Loucy (cell line): ENCODE data around the gene SMG6.

Experiments used
- H2AFZ ChIP-seq: fragments of 200-600 bp; sonication (generic); 2 replicates; pipeline ENCODE4 v1.6.0; 2016; ENCODE audit warnings: antibody characterized with exemption, mild to moderate bottlenecking, low read length, moderate library complexity
- H3F3A ChIP-seq: fragments of 200-600 bp; 2 replicates; pipeline ENCODE4 v1.6.0; 2016; ENCODE audit warnings: antibody characterized with exemption, low read depth, mild to moderate bottlenecking
- H3K27me3 ChIP-seq: fragments of 200-600 bp; sonication (generic); 2 replicates; pipeline ENCODE4 v1.6.1; 2014; ENCODE audit warnings: low read length, mild to moderate bottlenecking; ENCODE audit not compliant: insufficient read depth, poor library complexity, severe bottlenecking
- H3K36me3 ChIP-seq: fragments of 200-600 bp; sonication (generic); 2 replicates; pipeline ENCODE4 v1.6.1; 2016; ENCODE audit warnings: low read length; ENCODE audit not compliant: insufficient read depth
- H3K4me1 ChIP-seq: fragments of 200-600 bp; sonication (generic); 2 replicates; pipeline ENCODE4 v1.5.1; 2014; ENCODE audit warnings: low read length, mild to moderate bottlenecking; ENCODE audit not compliant: insufficient read depth, poor library complexity, severe bottlenecking
- H3K4me2 ChIP-seq: fragments of 200-600 bp; sonication (generic); 2 replicates; pipeline ENCODE4 v1.6.0; 2014; ENCODE audit warnings: antibody characterized with exemption, low read length, low read depth, mild to moderate bottlenecking; ENCODE audit not compliant: poor library complexity, severe bottlenecking
- H3K4me3 ChIP-seq: fragments of 200-600 bp; sonication (generic); 2 replicates; pipeline ENCODE4 v1.5.1; 2014; ENCODE audit warnings: low read length, mild to moderate bottlenecking, mixed read lengths; ENCODE audit not compliant: poor library complexity, severe bottlenecking
- H3K79me2 ChIP-seq: fragments of 200-600 bp; sonication (generic); 2 replicates; pipeline ENCODE4 v1.6.1; 2014; ENCODE audit warnings: low read length; ENCODE audit not compliant: insufficient read depth
- H3K9ac ChIP-seq: fragments of 200-600 bp; sonication (generic); 2 replicates; pipeline ENCODE4 v1.6.0; 2014; ENCODE audit warnings: mild to moderate bottlenecking, low read depth, low read length, moderate library complexity; ENCODE audit not compliant: poor library complexity, severe bottlenecking
- H3K9me2 ChIP-seq: fragments of 200-600 bp; sonication (generic); replicated peaks from 2 replicates; pipeline ENCODE4 v1.6.1; 2016; ENCODE audit warnings: low read depth, low read length, mixed read lengths
- H3K9me3 ChIP-seq: fragments of 200-600 bp; sonication (generic); 2 replicates; pipeline ENCODE4 v1.6.1; 2014; ENCODE audit warnings: mild to moderate bottlenecking, antibody characterized with exemption, low read length, low read depth; ENCODE audit not compliant: insufficient read depth
- H4K20me1 ChIP-seq: fragments of 200-600 bp; sonication (generic); 2 replicates; pipeline ENCODE4 v1.6.0; 2014; ENCODE audit warnings: antibody characterized with exemption, low read length, mild to moderate bottlenecking; ENCODE audit not compliant: insufficient read depth, poor library complexity, severe bottlenecking
- EZH2phosphoT487 ChIP-seq: fragments of 200-600 bp; IDR thresholded peaks from 2 replicates; pipeline ENCODE4 v1.6.1; 2018; ENCODE audit warnings: antibody characterized with exemption, mild to moderate bottlenecking, moderate library complexity, borderline replicate concordance
- TF ChIP-seq, protein P1 (sequence below): fragments of 200-600 bp; sonication (generic); conservative IDR thresholded peaks from 2 replicates; pipeline ENCODE4 v1.5.1; 2014; ENCODE audit warnings: mild to moderate bottlenecking, antibody characterized with exemption, low read length

Gene SMG6

DNA sequence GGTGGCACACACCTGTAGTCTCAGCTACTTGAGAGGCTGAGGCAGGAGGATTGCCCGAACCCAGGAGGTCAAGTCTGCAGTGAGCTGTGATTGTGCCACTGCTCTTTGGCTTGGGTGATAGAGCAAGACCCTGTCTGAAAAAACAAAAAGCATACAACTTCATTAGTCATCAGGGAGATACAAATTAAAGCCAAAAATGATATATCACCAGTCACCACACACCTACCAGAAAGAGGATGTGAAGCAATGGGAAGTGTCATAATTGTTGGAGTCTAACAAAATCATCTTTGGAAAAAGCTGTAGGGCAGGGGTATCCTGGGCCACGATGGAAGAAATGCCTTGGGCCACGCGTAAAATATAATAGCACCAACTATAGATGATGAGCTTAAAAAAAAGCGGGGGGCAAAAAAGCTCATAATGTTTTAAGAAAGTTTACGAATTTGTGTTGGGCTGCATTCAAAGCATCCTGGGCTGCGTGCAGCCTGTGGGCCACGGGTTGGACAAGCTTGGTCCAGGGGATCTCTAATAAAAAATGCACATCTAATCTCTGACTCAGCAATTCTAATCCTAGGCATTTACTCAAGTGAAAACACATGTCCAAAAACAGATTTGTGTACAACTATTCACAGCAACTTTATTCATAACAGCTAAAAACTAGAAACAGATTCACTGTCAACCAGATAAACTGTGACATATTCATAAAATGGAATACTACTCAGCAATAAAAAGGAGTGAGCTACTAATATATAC lies 182.8 kb downstream of the SMG6 start:
- H3K4me1 ChIP-seq = peaks cover 19% of the 10 kb centered on the region
- H4K20me1 ChIP-seq = no peaks in the 10 kb centered on the region
- H3K27me3 ChIP-seq = no peaks in the 10 kb centered on the region
- no peaks in the 10 kb centered on the region for H3K9me3 ChIP-seq
- no peak overlapping the region for H3K4me2 ChIP-seq
- H2AFZ ChIP-seq = no peak overlapping the region
- H3K36me3 ChIP-seq = peaks cover 50% of the 10 kb centered on the region; the same call in 1 of the 2 replicates
- H3K9me2 ChIP-seq = no peaks in the 10 kb centered on the region
- peaks cover 13% of the 10 kb centered on the region; the same call in 1 of the 2 replicates for H3K79me2 ChIP-seq
- TF ChIP-seq EZH2phosphoT487 = no peak
- TF ChIP-seq, protein P1, sequence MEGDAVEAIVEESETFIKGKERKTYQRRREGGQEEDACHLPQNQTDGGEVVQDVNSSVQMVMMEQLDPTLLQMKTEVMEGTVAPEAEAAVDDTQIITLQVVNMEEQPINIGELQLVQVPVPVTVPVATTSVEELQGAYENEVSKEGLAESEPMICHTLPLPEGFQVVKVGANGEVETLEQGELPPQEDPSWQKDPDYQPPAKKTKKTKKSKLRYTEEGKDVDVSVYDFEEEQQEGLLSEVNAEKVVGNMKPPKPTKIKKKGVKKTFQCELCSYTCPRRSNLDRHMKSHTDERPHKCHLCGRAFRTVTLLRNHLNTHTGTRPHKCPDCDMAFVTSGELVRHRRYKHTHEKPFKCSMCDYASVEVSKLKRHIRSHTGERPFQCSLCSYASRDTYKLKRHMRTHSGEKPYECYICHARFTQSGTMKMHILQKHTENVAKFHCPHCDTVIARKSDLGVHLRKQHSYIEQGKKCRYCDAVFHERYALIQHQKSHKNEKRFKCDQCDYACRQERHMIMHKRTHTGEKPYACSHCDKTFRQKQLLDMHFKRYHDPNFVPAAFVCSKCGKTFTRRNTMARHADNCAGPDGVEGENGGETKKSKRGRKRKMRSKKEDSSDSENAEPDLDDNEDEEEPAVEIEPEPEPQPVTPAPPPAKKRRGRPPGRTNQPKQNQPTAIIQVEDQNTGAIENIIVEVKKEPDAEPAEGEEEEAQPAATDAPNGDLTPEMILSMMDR = no peak
- H3F3A ChIP-seq = no peaks in the 10 kb centered on the region
- no peak overlapping the region for H3K4me3 ChIP-seq
- H3K9ac ChIP-seq = no peak overlapping the region

DNA sequence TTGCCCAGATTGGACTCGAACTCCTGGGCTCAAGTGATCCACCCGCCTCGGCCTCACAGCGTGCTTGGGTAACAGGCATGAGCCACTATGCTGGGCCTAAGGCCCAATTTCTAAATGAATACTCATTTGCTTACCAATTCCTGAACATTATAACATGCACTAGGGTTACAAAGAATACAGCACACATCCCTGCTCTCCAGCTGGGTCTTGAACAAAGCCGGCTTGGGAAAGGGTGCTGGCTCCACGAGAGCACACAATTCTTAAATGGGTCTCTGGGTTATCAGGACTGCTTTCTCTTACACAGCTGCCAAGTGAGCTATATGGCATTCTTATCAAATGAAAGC lies 190.3 kb downstream of the SMG6 start:
- Histone ChIP-seq H3K4me2 (no peak overlapping the region), H3F3A (no peaks in the 10 kb centered on the region), H3K36me3 (peaks cover 17% of the 10 kb centered on the region; the same call in 1 of the 2 replicates), H3K9me2 (no peaks in the 10 kb centered on the region), H3K4me1 (no peaks in the 10 kb centered on the region), H3K79me2 (peaks cover 8% of the 10 kb centered on the region; the same call in 1 of the 2 replicates), H4K20me1 (no peaks in the 10 kb centered on the region), H3K9ac (no peak overlapping the region), H2AFZ (no peak overlapping the region), H3K9me3 (no peaks in the 10 kb centered on the region), H3K4me3 (no peak overlapping the region), H3K27me3 (no peaks in the 10 kb centered on the region)
- TF ChIP-seq, protein P1 = no peak
- no peak for TF ChIP-seq EZH2phosphoT487

DNA sequence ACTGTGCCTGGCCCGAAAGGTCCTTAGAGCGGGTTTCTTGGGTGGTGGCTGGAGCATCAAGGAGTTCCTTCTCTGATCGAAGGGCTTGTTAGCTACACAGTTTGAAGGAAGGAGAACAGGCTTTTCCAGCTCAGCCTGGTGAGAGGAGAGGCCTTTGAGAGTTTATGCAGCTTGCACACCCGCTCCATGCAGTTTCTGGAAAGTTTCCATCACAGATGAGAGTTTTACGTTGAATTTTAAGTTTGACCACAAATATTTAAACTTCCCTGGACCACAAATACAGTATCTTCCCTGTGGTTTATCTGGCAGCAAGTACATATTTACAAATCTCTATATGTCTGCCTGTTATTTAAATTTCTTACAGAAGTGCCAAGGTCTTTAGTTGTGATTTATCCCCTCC lies 191.9 kb downstream of the SMG6 start:
- H3K27me3 ChIP-seq = no peaks in the 10 kb centered on the region
- H3K79me2 ChIP-seq = peaks cover 8% of the 10 kb centered on the region; the same call in 1 of the 2 replicates
- peaks cover 26% of the 10 kb centered on the region; the same call in 1 of the 2 replicates for H3K36me3 ChIP-seq
- no peak overlapping the region for H2AFZ ChIP-seq
- no peaks in the 10 kb centered on the region for H3F3A ChIP-seq
- H3K4me1 ChIP-seq = no peaks in the 10 kb centered on the region
- no peak overlapping the region for H3K4me3 ChIP-seq
- H3K9me3 ChIP-seq = no peaks in the 10 kb centered on the region
- H3K9me2 ChIP-seq = no peaks in the 10 kb centered on the region
- no peak overlapping the region for H3K9ac ChIP-seq
- no peak for TF ChIP-seq EZH2phosphoT487
- TF ChIP-seq, protein P1 = no peak
- no peaks in the 10 kb centered on the region for H4K20me1 ChIP-seq
- H3K4me2 ChIP-seq = no peak overlapping the region
